ENCODE measurements around the gene MBNL2.

Gene MBNL2, protein sequence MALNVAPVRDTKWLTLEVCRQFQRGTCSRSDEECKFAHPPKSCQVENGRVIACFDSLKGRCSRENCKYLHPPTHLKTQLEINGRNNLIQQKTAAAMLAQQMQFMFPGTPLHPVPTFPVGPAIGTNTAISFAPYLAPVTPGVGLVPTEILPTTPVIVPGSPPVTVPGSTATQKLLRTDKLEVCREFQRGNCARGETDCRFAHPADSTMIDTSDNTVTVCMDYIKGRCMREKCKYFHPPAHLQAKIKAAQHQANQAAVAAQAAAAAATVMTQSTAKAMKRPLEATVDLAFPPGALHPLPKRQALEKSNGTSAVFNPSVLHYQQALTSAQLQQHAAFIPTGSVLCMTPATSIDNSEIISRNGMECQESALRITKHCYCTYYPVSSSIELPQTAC

DNA sequence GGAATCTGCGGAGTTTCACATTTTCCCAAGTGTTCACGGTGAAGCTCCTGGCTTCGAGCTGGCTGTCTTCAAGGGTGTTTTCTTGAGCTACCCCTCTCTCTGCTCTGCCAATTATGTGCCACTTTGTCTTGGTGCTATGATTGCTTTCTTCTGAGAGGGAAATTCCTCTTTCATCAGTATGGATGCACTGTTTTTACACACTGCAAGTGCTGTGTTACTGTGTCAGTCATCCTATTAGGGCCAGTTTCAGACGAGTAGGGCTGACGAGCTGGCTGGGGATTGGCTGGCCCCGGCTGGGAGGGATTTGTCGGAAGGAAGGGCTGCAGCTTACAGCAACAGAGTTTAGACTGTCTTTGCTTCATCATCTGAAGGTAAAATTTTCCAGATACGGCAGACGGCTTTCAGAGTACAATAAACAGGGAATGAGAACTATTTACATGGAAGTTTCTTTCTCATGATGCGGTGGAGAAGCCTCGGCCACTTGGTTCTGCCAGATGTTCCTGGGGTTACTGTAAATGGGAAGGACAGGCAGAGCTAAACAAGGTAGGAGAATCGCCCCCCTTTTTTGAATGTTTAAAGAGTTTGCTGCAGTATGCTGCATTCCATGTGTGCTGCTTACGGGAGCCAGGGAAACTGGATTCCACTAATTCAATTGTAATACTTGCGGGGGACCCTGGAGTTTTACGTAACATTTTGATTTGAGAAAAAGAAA, at the start of gene MBNL2:
Gene MBNL2 (plus strand): TSS at position 345 of the 712 bp plus-strand sequence. CDS start 53,903 bp downstream, outside the sequence.
- DNase-seq, result peak; percentile 95
- H3K4me3 ChIP-seq (ENCODE audit: low read depth, low read length), result peak within 1 kb of the TSS; percentile 81
- in situ Hi-C loops (cut with HindIII; ENCODE audit: low pct_ligation_motif_present, low sequenced_read_pairs), result loop anchor here (25.0 kb wide), 1 partner anchor 140 kb away; no protein-coding TSS in a partner anchor
- no peaks in the 10 kb centered on the region for H3K27me3 ChIP-seq (replicated peaks)
- H3K27ac ChIP-seq, result peak within 1 kb of the TSS; percentile 94
- TF ChIP-seq CTCF (IDR thresholded peaks at IDR 0.05; ENCODE audit: low read depth, low read length, missing control alignments), result no peak
- no peaks in the 10 kb centered on the region for H3K36me3 ChIP-seq (replicated peaks)

GRCh38 chr13:97174638-97175037, 47.5 kb upstream of the MBNL2 start:
- Histone ChIP-seq H3K36me3 (replicated peaks) (no peaks in the 10 kb centered on the region), H3K4me3 (ENCODE audit: low read depth, low read length) (no peak overlapping the region), H3K27me3 (replicated peaks) (no peaks in the 10 kb centered on the region), H3K27ac (no peak overlapping the region)
- in situ Hi-C loops (cut with HindIII; ENCODE audit: low pct_ligation_motif_present, low sequenced_read_pairs), result no loop called here
- no peak for TF ChIP-seq CTCF (IDR thresholded peaks at IDR 0.05; ENCODE audit: low read depth, low read length, missing control alignments)
- DNase-seq, result no peak

DNA sequence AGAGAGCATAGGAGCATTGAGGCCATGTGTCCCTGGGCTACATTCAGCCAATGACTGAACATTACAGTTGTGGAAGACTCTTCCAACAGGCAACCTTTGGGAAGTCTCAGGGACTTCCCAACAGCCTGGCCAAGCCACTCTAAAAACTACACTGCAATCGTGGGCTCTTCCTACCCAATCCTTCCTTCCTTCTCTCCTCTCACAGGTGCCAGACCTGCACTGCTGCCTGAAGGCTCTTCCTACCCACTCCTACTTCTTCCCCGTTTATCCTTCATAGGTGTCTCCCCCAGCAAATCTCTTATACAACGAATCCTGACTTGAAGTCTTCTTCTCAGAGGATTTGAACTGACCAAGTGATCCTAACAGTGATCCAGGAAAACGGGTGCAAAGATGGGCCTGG, 47.1 kb upstream of the MBNL2 start:
- Histone ChIP-seq H3K27ac (no peak overlapping the region), H3K27me3 (replicated peaks) (no peaks in the 10 kb centered on the region), H3K4me3 (ENCODE audit: low read depth, low read length) (no peak overlapping the region), H3K36me3 (replicated peaks) (no peaks in the 10 kb centered on the region)
- no peak for TF ChIP-seq CTCF (IDR thresholded peaks at IDR 0.05; ENCODE audit: low read depth, low read length, missing control alignments)
- in situ Hi-C loops (cut with HindIII; ENCODE audit: low pct_ligation_motif_present, low sequenced_read_pairs), result no loop called here
- no peak for DNase-seq

DNA sequence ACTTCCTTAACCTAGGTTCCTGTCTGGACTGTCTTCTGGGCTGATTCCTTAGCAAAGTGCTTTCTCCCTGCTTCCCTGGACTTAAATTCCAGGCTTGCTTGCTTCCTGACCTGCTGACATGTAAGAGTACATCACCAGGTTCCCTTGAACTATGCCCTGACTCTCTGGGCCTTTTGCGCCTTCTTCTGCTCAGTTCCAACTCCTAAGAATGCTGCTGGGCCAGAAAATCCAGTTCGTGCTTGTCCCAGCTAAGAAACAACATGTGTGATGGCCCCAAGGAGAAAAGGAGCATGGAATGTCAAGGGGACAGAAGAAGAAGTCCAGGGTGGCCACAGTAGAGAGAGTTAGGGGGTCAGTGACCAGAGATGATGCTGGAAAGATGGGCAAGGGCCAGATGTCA, 42.6 kb upstream of the MBNL2 start:
- in situ Hi-C loops (cut with HindIII; ENCODE audit: low pct_ligation_motif_present, low sequenced_read_pairs), result no loop called here
- no peak for TF ChIP-seq CTCF (IDR thresholded peaks at IDR 0.05; ENCODE audit: low read depth, low read length, missing control alignments)
- no peak for DNase-seq
- Histone ChIP-seq H3K4me3 (ENCODE audit: low read depth, low read length) (no peak overlapping the region), H3K27me3 (replicated peaks) (no peaks in the 10 kb centered on the region), H3K27ac (no peak overlapping the region), H3K36me3 (replicated peaks) (no peaks in the 10 kb centered on the region)

DNA sequence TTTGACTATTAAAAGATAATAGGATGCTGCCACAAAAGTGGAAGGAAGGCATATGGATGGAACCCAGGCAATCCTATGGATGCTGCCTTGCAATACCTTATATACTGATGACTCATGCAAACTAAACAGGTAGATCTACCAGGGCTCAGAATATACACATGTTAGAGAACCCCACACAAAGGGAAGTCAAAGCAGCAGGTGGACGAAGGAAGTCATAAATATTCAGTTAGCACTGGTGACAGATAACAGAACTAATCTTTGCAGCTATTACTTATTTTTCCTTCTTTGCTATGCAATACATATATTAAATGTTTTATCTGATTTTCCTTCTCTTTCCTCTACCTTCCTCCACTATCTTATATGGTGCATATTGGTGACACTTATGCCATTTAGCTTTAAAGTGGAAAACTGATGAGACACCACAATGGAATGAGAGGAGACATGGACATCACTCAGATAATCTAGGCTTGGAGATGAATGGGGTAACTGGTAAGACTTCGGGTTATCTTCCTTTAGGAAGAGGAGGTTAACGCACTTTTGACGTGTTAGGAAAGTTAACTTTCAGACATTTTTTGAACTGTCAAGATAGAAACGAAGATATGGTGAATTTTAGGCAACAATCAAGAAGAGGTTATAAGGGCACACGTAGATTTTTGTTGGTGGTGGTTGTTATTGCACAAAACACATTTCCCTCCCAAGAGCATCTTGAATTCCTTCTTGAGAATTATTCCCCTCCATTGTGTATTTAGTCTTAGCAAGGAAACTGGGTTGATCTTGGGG, 39.8 kb upstream of the MBNL2 start:
- H3K36me3 ChIP-seq (replicated peaks), result no peaks in the 10 kb centered on the region
- H3K27me3 ChIP-seq (replicated peaks), result no peaks in the 10 kb centered on the region
- DNase-seq, result no peak
- no peak for TF ChIP-seq CTCF (IDR thresholded peaks at IDR 0.05; ENCODE audit: low read depth, low read length, missing control alignments)
- in situ Hi-C loops (cut with HindIII; ENCODE audit: low pct_ligation_motif_present, low sequenced_read_pairs), result no loop called here
- H3K4me3 ChIP-seq (ENCODE audit: low read depth, low read length), result no peak overlapping the region
- H3K27ac ChIP-seq, result no peak overlapping the region

Measured in brain microvascular endothelial cell (primary cell).